ENCODE measurements around the gene CREB3. TPM values are rescaled to one million over a fixed set of nuclear protein-coding genes. Genes with fewer than 3 reads are reported as not detected.

The CREB3 gene
- polyA plus RNA-seq, 1 donor, result 37.8 TPM

GRCh38 chr9:35774907-35775635, 42.6 kb downstream of the CREB3 start:
- DNase-seq, result no peak

- DNase-seq, result peak; percentile 70
Measured at GRCh38 chr9:35776018-35776417, 43.6 kb downstream of the CREB3 start.

- DNase-seq, result no peak
Measured at GRCh38 chr9:35778496-35778895, 46.0 kb downstream of the CREB3 start.

- DNase-seq, result no peak
Measured at GRCh38 chr9:35781066-35781465, 48.6 kb downstream of the CREB3 start.

GRCh38 chr9:35783418-35783817, 51.0 kb downstream of the CREB3 start:
- DNase-seq, result no peak

Other genes starting within 250 kb of the CREB3 start
- 15.0 TPM for gene RUSC2, start 242.6 kb upstream of the CREB3 start, polyA plus RNA-seq (ENCODE audit: insufficient read length)
- gene TESK1, start 127.4 kb upstream of the CREB3 start, polyA plus RNA-seq (ENCODE audit: insufficient read length), result 39.3 TPM
- 3.6 TPM for gene CD72, start 114.3 kb upstream of the CREB3 start, polyA plus RNA-seq (ENCODE audit: insufficient read length)
- 0.32 TPM for gene SIT1, start 81.7 kb upstream of the CREB3 start, polyA plus RNA-seq (ENCODE audit: insufficient read length)
- not detected for gene RMRP, start 74.6 kb upstream of the CREB3 start, polyA plus RNA-seq (ENCODE audit: insufficient read length)
- gene CCDC107, start 74.4 kb upstream of the CREB3 start, polyA plus RNA-seq (ENCODE audit: insufficient read length), result 12.6 TPM
- 15.4 TPM for gene ARHGEF39, start 67.5 kb upstream of the CREB3 start, polyA plus RNA-seq (ENCODE audit: insufficient read length)
- 0.58 TPM for gene CA9, start 58.7 kb upstream of the CREB3 start, polyA plus RNA-seq (ENCODE audit: insufficient read length)
- 146 TPM for gene TPM2, start 42.7 kb upstream of the CREB3 start, polyA plus RNA-seq (ENCODE audit: insufficient read length)
- 156 TPM for gene TLN1, start 471 bp upstream of the CREB3 start, polyA plus RNA-seq (ENCODE audit: insufficient read length)
- 138 TPM for gene GBA2, start 16.6 kb downstream of the CREB3 start, polyA plus RNA-seq (ENCODE audit: insufficient read length)
- gene RGP1, start 16.6 kb downstream of the CREB3 start, polyA plus RNA-seq (ENCODE audit: insufficient read length), result 32.2 TPM
- gene MSMP, start 21.6 kb downstream of the CREB3 start, polyA plus RNA-seq (ENCODE audit: insufficient read length), result not detected
- 36.8 TPM for gene NPR2, start 58.9 kb downstream of the CREB3 start, polyA plus RNA-seq (ENCODE audit: insufficient read length)
- gene SPAG8, start 79.6 kb downstream of the CREB3 start, polyA plus RNA-seq (ENCODE audit: insufficient read length), result 10.4 TPM
- gene HINT2, start 82.4 kb downstream of the CREB3 start, polyA plus RNA-seq (ENCODE audit: insufficient read length), result 49.7 TPM
- 0.40 TPM for gene FAM221B, start 96.1 kb downstream of the CREB3 start, polyA plus RNA-seq (ENCODE audit: insufficient read length)
- 27.7 TPM for gene TMEM8B, start 96.6 kb downstream of the CREB3 start, polyA plus RNA-seq (ENCODE audit: insufficient read length)
- gene OR13J1, start 137.7 kb downstream of the CREB3 start, polyA plus RNA-seq (ENCODE audit: insufficient read length), result not detected
- gene HRCT1, start 173.5 kb downstream of the CREB3 start, polyA plus RNA-seq (ENCODE audit: insufficient read length), result 0.30 TPM
- gene SPAAR, start 176.8 kb downstream of the CREB3 start, polyA plus RNA-seq (ENCODE audit: insufficient read length), result 1.4 TPM
- not detected for gene OR2S2, start 225.5 kb downstream of the CREB3 start, polyA plus RNA-seq (ENCODE audit: insufficient read length)

Data from left kidney (tissue), 2 donors.